Measurements from ENCODE around the gene SLC39A7. TPM values are rescaled to one million over a fixed set of nuclear protein-coding genes. Genes with fewer than 3 reads are reported as not detected.

The SLC39A7 gene
- total and polyA plus RNA-seq, 2 of the 13 experiments (the other 11 are each of a cell fraction or from before 2014, with no cell fraction given) = 142 to 229 TPM

DNA sequence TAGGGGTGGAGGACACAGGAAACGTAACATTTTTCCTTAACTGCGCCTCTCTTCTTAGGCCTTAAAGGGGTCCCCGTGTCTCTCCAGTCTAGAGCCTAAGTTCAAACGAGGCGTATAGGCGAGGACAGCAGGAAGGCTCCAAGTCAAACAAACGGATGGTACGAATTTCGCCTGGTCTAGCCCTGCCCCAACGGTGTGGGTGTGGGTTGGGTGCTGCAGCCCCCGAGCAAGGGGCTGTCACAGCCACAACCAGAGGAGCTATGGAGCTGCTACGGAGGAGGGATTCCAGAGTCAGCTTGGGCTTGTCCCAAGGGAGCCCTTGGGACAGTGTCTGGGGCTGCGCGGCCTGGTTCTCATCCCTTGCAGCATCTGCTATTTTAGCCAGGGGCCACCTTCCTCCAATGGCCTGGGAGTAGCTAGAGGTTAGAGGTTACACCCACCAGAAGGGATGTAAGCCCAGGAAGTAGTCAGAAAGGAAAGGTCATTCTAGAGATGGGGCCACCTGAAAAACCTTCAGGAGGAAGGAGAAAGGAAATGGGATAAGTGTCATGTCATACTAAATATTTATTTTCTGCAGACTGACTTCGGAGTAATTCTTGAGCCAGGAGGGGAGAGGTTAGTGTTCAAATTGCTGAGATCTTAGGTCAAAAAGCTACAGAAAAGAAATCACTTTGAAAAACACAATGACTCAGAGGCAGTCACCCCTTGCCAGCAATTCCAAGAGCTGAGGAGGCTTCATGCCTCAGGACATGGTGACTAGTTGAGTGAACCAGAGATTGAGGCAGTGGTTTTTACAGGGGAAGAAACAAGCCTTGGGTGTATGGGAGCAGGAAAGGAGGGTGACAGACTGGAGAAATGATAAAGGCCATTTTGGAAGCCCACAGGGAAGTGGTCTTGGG lies 49.3 kb downstream of the SLC39A7 start (continued):
- TF ChIP-seq, protein P1, sequence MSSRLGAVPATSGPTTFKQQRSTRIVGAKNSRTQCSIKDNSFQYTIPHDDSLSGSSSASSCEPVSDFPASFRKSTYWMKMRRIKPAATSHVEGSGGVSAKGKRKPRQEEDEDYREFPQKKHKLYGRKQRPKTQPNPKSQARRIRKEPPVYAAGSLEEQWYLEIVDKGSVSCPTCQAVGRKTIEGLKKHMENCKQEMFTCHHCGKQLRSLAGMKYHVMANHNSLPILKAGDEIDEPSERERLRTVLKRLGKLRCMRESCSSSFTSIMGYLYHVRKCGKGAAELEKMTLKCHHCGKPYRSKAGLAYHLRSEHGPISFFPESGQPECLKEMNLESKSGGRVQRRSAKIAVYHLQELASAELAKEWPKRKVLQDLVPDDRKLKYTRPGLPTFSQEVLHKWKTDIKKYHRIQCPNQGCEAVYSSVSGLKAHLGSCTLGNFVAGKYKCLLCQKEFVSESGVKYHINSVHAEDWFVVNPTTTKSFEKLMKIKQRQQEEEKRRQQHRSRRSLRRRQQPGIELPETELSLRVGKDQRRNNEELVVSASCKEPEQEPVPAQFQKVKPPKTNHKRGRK (CRISPR knock-in tag; IDR thresholded peaks at IDR 0.05) = 0 out of 2 replicates have a peak, but pooled peaks have one; percentile 39
- TF ChIP-seq ZNF329 (CRISPR knock-in tag; IDR thresholded peaks at IDR 0.05; ENCODE audit: low read depth) (no peak), SNAPC2 (CRISPR knock-in tag; IDR thresholded peaks at IDR 0.05) (0 out of 2 replicates have a peak, but pooled peaks have one; percentile 21), HMG20A (CRISPR knock-in tag; IDR thresholded peaks at IDR 0.05; ENCODE audit: borderline replicate concordance) (no peak), MEIS2 (CRISPR knock-in tag; IDR thresholded peaks at IDR 0.05) (no peak), ASH2L (IDR thresholded peaks at IDR 0.05; ENCODE audit: insufficient read length, low read depth, low read length) (no peak), MZF1 (CRISPR knock-in tag; IDR thresholded peaks at IDR 0.05; ENCODE audit: borderline replicate concordance) (no peak), ZNF878 (CRISPR knock-in tag; IDR thresholded peaks at IDR 0.05) (no peak), TFDP1 (CRISPR knock-in tag; IDR thresholded peaks at IDR 0.05; ENCODE audit: borderline replicate concordance) (no peak), ZNF562 (CRISPR knock-in tag; IDR thresholded peaks at IDR 0.05; ENCODE audit: borderline replicate concordance) (no peak), ZFP41 (CRISPR knock-in tag; IDR thresholded peaks at IDR 0.05; ENCODE audit: borderline replicate concordance) (no peak), FOXP1 (IDR thresholded peaks at IDR 0.05) (no peak), FOXP1 (CRISPR knock-in tag; IDR thresholded peaks at IDR 0.05) (no peak), SSRP1 (CRISPR knock-in tag; IDR thresholded peaks at IDR 0.05) (peak; percentile 15), ZNF383 (CRISPR knock-in tag; IDR thresholded peaks at IDR 0.05; ENCODE audit: borderline replicate concordance) (no peak)
- TF ChIP-seq, protein P2, sequence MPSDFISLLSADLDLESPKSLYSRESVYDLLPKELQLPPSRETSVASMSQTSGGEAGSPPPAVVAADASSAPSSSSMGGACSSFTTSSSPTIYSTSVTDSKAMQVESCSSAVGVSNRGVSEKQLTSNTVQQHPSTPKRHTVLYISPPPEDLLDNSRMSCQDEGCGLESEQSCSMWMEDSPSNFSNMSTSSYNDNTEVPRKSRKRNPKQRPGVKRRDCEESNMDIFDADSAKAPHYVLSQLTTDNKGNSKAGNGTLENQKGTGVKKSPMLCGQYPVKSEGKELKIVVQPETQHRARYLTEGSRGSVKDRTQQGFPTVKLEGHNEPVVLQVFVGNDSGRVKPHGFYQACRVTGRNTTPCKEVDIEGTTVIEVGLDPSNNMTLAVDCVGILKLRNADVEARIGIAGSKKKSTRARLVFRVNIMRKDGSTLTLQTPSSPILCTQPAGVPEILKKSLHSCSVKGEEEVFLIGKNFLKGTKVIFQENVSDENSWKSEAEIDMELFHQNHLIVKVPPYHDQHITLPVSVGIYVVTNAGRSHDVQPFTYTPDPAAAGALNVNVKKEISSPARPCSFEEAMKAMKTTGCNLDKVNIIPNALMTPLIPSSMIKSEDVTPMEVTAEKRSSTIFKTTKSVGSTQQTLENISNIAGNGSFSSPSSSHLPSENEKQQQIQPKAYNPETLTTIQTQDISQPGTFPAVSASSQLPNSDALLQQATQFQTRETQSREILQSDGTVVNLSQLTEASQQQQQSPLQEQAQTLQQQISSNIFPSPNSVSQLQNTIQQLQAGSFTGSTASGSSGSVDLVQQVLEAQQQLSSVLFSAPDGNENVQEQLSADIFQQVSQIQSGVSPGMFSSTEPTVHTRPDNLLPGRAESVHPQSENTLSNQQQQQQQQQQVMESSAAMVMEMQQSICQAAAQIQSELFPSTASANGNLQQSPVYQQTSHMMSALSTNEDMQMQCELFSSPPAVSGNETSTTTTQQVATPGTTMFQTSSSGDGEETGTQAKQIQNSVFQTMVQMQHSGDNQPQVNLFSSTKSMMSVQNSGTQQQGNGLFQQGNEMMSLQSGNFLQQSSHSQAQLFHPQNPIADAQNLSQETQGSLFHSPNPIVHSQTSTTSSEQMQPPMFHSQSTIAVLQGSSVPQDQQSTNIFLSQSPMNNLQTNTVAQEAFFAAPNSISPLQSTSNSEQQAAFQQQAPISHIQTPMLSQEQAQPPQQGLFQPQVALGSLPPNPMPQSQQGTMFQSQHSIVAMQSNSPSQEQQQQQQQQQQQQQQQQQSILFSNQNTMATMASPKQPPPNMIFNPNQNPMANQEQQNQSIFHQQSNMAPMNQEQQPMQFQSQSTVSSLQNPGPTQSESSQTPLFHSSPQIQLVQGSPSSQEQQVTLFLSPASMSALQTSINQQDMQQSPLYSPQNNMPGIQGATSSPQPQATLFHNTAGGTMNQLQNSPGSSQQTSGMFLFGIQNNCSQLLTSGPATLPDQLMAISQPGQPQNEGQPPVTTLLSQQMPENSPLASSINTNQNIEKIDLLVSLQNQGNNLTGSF (CRISPR knock-in tag; IDR thresholded peaks at IDR 0.05) = 0 out of 2 replicates have a peak, but pooled peaks have one; percentile 13
- TF ChIP-seq, protein P3, sequence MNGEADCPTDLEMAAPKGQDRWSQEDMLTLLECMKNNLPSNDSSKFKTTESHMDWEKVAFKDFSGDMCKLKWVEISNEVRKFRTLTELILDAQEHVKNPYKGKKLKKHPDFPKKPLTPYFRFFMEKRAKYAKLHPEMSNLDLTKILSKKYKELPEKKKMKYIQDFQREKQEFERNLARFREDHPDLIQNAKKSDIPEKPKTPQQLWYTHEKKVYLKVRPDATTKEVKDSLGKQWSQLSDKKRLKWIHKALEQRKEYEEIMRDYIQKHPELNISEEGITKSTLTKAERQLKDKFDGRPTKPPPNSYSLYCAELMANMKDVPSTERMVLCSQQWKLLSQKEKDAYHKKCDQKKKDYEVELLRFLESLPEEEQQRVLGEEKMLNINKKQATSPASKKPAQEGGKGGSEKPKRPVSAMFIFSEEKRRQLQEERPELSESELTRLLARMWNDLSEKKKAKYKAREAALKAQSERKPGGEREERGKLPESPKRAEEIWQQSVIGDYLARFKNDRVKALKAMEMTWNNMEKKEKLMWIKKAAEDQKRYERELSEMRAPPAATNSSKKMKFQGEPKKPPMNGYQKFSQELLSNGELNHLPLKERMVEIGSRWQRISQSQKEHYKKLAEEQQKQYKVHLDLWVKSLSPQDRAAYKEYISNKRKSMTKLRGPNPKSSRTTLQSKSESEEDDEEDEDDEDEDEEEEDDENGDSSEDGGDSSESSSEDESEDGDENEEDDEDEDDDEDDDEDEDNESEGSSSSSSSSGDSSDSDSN (CRISPR knock-in tag; IDR thresholded peaks at IDR 0.05) = peak; percentile 11; the same call in 1 of the 2 replicates
